Stimulated activated naive CD8-positive, alpha-beta T cell treated with anti-CD3 and anti-CD28 coated beads, Interleukin-15, amount 100 ng/mL, for 72 hours (primary cell): ENCODE data around the gene FANCD2.
"Not testable (repeated sequence)": the region's sequence is repeated elsewhere in the genome, so short reads cannot be mapped to it uniquely, and the experiment has no call there.

Experiments used
- ATAC-seq: fragments of 150-1000 bp; cut with Tn5 transposase; 2 replicates; pipeline ENCODE4 v1.10.0; 2021; ENCODE audit warnings: mild to moderate bottlenecking, moderate library complexity
- DNase-seq, 2 donors: peaks; one replicate each; pipeline ENCODE4 v3.0.0; 2021 to 2022
- H3K27ac Mint-ChIP-seq, 2 donors: one replicate each; pipeline ENCODE4 v1.8.0; 2022; ENCODE audit warnings: mild to moderate bottlenecking in 2 of 2, mixed read lengths in 2 of 2, moderate library complexity in 2 of 2
- H3K27me3 Mint-ChIP-seq: one replicate; pipeline ENCODE4 v1.8.0; 2022; ENCODE audit warnings: mixed read lengths
- H3K4me1 Mint-ChIP-seq: one replicate; pipeline ENCODE4 v1.8.0; 2022; ENCODE audit warnings: mild to moderate bottlenecking, mixed read lengths
- H3K4me3 Mint-ChIP-seq, 2 donors: one replicate each; pipeline ENCODE4 v1.8.0; 2022; ENCODE audit warnings: mild to moderate bottlenecking in 2 of 2, mixed read lengths in 2 of 2, moderate library complexity in 1 of 2
- H3K9me3 Mint-ChIP-seq, 2 donors: one replicate each; pipeline ENCODE4 v1.8.0; 2022; ENCODE audit warnings: mixed read lengths in 2 of 2

Gene FANCD2

DNA sequence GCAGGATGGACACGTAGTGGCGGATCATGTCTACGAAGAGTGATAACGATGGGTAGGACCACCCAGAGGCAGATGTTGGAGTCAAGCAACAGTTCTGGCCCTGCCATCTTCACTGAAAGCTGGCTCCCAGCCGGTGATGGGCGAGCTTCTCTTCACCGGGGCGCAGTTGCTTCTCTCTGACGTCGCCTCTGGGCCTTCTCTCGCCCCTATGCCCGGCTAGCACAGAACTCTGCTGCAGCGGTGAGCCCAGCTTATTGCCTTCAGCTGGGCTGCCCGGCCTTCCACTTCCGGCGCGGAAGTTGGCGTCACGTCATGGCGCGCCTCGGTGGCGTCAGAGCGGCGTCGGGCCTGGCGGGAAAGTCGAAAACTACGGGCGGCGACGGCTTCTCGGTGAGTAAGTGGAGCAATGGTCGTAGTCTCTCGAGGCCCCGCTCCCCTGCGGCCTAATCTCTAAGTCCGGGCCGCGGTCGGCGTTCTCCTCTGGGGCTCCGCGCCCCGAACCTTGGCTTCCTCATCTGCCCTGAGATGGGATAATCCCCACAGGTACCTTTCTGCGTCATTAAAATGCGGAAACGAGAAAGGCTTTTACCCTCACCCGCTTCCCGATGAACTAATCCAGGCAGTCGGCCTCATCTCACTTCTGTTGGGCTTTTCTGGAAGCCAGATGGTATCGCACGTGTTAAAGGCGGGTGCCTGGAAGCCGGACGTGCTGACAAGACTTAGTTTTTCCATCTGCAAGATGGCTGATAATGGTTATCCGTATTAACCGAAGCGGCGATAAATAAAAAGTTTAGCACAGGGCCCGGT, at the start of gene FANCD2:
Gene FANCD2 (plus strand): TSS at position 354 of the 807 bp plus-strand sequence. CDS start 2,221 bp downstream, outside the sequence.
- Mint-ChIP-seq H3K27ac (peak within 1 kb of the TSS; percentile 99), H3K27me3 (no peaks in the 10 kb centered on the region), H3K9me3 (no peaks in the 10 kb centered on the region), H3K4me3 (peak within 1 kb of the TSS; percentile 95 to 97), H3K4me1 (peaks cover 31% of the 10 kb centered on the region)
- DNase-seq (peak; percentile 92 to 93), ATAC-seq (peak; percentile 98)

DNA sequence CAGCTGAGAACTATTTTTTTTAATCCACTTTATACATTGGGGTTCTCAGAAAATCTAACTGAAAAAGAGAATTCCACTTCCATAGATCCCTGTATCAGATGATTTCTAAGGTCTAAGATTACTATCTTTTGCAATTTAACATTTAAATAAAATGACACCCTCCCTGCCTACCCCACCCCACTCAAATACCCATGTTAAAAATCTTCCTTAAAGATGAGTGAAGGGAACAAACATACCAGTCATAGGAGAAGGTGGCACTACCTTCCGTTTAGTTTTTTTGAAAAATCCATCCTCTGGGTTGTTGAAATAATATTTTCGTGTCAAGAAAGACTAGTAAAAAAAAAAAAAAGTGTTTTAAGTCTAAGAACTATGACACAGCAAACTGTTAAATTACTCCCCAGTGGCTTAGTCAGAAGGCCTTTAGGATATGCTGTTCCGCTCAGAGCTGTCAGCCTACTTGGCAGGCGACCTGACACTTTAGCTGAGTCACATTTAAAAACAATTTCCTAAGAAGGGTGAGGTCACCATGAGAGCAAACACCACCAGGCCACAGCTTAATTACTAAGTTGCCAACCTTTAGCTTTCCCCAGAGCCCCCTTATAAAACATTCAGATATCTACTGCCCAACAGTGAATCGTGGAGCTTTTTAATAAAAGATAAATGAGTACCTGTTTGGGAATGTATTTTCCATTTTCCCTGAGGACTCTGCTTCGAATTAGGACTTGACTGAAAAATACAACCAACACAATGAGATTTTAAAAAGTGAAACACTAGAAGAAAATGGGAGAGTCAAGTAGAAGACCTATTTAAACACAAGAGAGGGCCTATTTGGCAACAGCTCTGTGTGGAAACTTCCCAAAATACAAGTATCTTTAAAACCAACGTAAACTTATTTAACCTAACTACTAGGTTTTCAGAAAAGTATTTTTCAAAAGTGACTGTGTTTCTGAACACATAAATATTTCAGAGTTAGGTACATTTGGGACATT, 49.2 kb upstream of the FANCD2 start:
- peak overlapping the region in 1 of 2 donors; percentile 16 for H3K27ac Mint-ChIP-seq
- H3K4me1 Mint-ChIP-seq, result peaks cover 6% of the 10 kb centered on the region
- H3K4me3 Mint-ChIP-seq, result no peak overlapping the region
- H3K27me3 Mint-ChIP-seq, result no peaks in the 10 kb centered on the region
- no peak for DNase-seq
- no peaks in the 10 kb centered on the region for H3K9me3 Mint-ChIP-seq
- peak; percentile 53 for ATAC-seq

DNA sequence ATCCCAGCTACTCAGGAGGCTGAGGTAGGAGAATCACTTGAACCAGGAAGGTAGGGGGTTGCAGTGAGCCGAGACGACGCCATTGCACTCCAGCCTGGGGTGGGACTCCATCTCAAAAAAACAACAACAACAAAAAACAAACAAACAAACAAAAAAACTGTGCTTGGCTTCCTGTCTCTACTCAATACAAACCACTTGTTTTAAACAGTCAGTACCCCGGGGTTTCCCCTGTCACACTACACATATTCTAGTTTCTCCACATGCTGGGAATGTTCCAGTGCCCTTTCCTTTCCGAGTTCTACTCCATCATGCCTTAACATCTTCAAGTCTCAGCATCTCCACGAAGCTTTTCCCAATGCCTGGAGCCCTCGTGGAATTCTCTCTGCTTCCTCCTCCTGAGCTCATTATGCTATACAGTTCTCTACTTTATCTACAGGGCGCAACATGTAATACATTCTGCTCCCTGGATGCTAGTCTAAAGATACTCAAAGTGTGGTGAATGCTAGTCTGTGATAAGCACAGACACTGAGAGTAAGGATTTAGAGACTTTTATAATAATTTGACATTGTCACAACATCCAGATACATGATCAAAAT, 47.4 kb upstream of the FANCD2 start:
- no peak for DNase-seq
- ATAC-seq, result no peak
- no peaks in the 10 kb centered on the region for H3K9me3 Mint-ChIP-seq
- no peaks in the 10 kb centered on the region for H3K27me3 Mint-ChIP-seq
- H3K4me3 Mint-ChIP-seq, result no peak overlapping the region
- peak overlapping the region; percentile 44 to 94 for H3K27ac Mint-ChIP-seq
- peaks cover 14% of the 10 kb centered on the region for H3K4me1 Mint-ChIP-seq

DNA sequence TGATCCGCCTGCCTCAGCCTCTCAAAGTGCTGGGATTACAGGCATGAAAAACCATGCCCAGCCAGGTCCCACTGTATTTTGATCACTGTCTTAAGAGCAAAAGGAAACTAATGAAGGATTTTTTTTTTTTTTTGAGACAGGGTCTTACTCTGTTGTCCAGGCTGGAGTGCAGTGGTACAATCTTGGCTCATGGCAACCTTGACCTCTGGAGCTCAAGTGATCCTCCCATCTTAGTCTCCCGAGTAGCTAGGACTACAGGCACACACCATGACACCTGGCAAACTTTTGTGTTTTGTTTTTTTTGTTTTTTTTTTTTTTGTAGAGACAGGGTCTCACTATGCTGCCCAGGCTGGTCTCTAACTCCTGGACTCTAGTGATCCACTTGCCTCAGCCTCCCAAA, 46.0 kb upstream of the FANCD2 start:
- H3K27ac Mint-ChIP-seq, result no peak overlapping the region
- no peak for DNase-seq
- peaks cover 14% of the 10 kb centered on the region for H3K4me1 Mint-ChIP-seq
- no peak overlapping the region for H3K4me3 Mint-ChIP-seq
- no peak for ATAC-seq
- no peaks in the 10 kb centered on the region for H3K27me3 Mint-ChIP-seq
- H3K9me3 Mint-ChIP-seq, result no peaks in the 10 kb centered on the region

DNA sequence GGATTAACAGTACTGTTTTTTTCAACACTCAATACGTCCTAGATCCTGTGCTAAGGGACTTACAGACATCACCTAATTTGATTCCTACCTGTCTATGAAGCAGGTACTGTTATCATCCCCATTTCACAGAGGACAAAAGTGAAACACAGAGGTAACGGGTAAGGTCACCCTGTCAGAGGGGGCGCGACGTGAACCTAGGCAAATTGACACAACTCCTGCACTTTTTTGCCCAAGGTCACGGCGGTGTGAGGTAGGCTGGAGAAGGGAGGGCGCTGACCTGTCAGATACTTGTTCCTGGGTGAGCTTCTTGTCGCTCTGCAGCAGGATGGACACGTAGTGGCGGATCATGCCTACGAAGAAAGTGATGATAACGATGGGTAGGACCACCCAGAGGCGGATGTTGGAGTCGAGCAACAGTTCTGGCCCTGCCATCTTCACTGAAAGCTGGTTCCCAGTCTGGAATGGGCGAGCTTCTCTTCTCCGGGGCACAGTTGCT, 40.0 kb upstream of the FANCD2 start:
- peak overlapping the region; percentile 98 to 100 for H3K4me3 Mint-ChIP-seq
- H3K27me3 Mint-ChIP-seq, result no peaks in the 10 kb centered on the region
- no peaks in the 10 kb centered on the region for H3K9me3 Mint-ChIP-seq
- H3K27ac Mint-ChIP-seq, result peak overlapping the region; percentile 100
- no peak for DNase-seq
- ATAC-seq, result peak; percentile 60
- H3K4me1 Mint-ChIP-seq, result peaks cover 18% of the 10 kb centered on the region

DNA sequence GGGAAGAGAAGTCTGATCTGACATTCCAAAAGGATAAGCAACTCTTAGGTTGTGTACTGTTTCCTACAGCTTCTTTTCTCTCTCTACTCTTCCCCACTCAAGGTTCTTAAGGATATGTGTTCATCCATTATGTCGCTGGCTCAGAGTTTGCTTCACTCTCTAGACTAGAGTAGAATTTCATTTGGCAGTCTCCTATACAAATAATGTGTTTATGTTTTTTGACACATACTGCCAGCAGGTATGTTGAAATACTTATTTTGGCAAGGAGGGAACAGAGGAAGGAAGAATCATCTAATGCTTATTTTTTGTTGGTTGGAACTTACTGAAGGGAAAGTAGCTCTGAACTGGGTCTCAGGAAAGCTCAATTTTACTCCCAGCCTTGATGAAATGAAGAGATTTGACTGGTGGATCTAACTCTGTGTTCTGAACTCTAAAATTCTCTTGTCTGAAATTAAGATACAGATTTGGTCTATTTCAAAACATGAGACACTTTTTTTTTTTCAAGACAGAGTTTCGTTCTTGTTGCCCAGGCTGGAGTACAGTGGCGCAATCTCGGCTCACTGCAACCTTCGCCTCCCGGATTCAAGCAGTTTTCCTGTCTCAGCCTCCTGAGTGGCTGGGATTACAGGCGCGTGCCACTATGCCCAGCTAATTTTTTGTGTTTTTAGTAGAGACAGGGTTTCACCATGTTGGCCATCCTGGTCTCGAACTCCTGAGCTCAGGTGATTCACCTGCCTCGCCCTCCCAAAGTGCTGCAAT, 32.0 kb upstream of the FANCD2 start:
- ATAC-seq (no peak), DNase-seq (no peak)
- H3K27ac Mint-ChIP-seq, result no peak overlapping the region

DNA sequence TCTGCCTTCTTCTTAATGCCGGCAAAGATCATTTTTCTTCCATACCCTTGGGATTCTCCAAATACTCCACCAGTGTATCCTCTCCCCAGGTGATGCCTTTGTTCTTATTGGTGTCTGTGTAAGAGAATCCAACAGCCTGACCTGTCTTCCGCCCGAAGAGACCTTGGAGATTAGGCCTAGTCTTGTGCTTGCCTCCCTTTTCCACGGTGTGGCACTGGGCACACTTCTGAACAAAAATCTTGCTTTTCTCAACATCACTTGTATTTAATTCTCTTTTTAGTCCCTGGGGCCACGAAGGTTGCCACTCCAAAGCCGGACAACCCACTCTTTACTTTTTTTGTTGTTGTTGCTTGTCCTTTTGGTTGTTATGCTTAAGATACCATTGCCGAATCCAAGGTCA, 25.6 kb upstream of the FANCD2 start:
- H3K4me3 Mint-ChIP-seq, result no peak overlapping the region
- H3K27ac Mint-ChIP-seq, result no peak overlapping the region
- no peaks in the 10 kb centered on the region for H3K9me3 Mint-ChIP-seq
- H3K27me3 Mint-ChIP-seq, result no peaks in the 10 kb centered on the region
- DNase-seq (no peak), ATAC-seq (no peak)
- no peaks in the 10 kb centered on the region for H3K4me1 Mint-ChIP-seq

More for the DNA sequence above, 32.0 kb upstream of the FANCD2 start:
- peaks cover 7% of the 10 kb centered on the region for H3K4me1 Mint-ChIP-seq
- no peaks in the 10 kb centered on the region for H3K9me3 Mint-ChIP-seq
- no peak overlapping the region for H3K4me3 Mint-ChIP-seq
- no peaks in the 10 kb centered on the region for H3K27me3 Mint-ChIP-seq

DNA sequence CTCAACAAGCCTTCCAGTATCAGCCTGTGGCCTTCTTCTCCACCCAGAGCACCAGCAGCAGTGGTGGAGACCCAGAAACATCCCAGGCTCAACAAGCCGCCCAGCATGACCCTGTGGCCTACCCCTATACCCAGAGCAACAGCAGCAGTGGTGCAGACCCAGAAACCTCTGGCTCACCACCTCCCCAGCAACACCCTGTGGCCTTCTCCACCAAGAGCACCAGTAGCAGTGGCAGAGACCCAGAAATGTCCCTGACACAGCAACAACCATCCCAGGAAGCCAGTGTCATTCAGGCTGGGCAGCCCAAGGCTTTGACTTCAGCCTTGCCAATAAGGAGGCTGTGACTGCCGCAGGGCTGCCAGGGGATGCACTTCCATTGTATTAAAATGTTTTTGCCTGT, 23.3 kb upstream of the FANCD2 start:
- DNase-seq, result no peak
- no peak for ATAC-seq
- Mint-ChIP-seq H3K9me3 (no peaks in the 10 kb centered on the region), H3K4me1 (peaks cover under 1% of the 10 kb centered on the region), H3K27me3 (no peaks in the 10 kb centered on the region), H3K4me3 (no peak overlapping the region), H3K27ac (no peak overlapping the region)

DNA sequence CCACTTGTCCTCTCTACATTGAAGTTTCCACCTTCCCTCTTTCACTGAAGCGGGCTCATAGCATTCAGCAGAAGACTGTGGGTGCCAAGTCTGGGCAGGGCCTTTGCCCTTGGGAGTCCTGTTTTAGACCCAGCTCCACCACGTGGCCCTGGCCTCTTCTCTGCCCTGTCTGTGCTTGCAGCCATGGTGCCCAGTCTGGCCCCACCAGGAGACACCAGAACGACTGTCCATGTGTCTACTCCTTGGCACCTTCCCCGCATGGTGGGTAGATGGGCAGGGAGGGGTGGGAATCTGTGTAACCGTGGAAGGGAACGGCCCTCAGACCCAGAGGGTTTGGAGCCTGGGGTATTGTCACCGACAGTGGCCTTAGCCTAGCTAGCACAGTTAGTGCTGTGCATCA, 21.7 kb upstream of the FANCD2 start:
- Mint-ChIP-seq H3K4me3 (no peak overlapping the region), H3K27ac (no peak overlapping the region), H3K4me1 (peaks cover 16% of the 10 kb centered on the region), H3K9me3 (no peaks in the 10 kb centered on the region), H3K27me3 (peaks cover 3% of the 10 kb centered on the region)
- DNase-seq, result no peak
- no peak for ATAC-seq

DNA sequence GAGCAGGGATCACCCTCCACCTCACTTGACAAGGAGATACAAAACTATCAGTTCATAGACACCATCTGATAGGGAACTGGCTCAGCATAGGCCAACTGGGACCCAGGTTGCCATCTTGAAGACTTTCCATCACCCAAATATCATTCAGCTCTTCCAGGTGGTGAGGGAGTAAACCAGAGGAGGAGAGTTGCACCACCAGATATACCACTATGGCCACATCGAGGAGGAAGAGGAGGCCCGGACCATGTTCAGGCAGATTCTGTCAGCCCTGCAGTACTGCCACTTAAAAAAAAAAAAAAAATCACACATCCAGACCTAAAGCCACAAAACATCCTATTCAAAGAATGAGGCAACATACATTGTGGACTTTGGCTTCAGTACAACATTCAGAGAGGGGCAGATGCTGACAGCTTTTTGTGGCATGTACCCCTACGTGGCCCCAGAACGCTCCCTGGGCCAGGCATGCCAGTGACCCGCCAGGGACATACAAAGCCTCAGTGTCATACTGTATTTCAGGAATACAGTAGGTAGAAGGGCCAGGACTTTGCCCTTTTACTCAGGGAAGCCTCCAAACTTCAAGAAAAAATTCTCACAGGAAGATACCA, 21.2 kb upstream of the FANCD2 start:
- Mint-ChIP-seq H3K9me3 (no peaks in the 10 kb centered on the region), H3K27ac (no peak overlapping the region), H3K27me3 (peaks cover 9% of the 10 kb centered on the region), H3K4me3 (no peak overlapping the region), H3K4me1 (peaks cover 22% of the 10 kb centered on the region)
- no peak for DNase-seq
- no peak for ATAC-seq

DNA sequence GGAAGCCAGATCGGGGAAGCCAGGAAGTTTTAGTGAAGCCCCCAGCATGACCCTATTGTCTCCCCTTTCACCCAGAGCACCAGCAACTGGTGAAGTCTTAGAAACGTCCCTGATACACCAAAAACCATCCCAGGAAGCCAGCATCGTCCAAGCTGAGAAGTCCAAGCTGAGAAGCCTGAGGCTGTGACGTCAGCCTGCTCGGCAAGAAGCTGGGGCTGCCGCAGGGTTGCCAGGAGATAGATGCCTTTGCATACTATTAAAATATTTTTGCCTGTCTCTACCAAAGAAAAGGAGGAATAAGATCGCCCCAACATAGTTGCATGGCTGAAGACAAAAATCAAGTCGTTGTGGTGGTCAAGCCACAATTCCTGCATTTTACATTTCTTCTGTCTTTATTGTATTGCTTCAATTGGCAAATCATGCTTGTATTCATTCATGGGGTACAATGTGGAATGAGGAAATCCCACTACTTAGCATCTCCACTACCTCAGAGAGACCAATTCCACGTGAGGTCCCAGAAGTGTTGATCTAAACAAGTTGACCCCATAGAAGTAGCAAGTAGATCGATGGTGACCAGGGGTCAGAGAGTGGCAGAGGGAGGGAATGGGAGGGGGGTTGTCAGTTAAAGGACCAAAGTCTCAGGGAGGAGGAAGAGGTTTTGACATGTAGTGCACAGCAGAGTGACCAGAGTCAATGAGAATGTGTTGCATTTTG, 20.0 kb upstream of the FANCD2 start:
- ATAC-seq, result no peak
- Mint-ChIP-seq H3K4me1 (peaks cover 33% of the 10 kb centered on the region), H3K27ac (no peak overlapping the region), H3K9me3 (no peaks in the 10 kb centered on the region), H3K27me3 (peaks cover 16% of the 10 kb centered on the region), H3K4me3 (no peak overlapping the region)
- no peak for DNase-seq

DNA sequence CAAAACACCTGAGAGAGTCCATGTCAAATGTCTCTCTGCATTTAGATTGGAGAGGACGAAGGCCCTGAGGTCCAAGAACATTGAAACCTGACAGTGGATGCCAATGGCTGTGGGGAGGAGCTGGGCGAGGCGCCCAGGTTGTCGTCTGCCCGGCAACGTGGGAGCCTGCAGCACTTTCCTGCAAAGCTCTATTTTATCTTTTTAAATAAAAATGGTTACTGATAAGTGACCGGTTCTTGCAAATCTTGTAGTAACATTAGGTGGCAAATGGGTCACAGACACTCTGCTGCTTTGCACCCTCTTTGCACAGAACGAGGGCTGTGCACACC, 19.5 kb upstream of the FANCD2 start:
- Mint-ChIP-seq H3K27ac (no peak overlapping the region), H3K4me1 (peaks cover 36% of the 10 kb centered on the region), H3K4me3 (no peak overlapping the region), H3K9me3 (no peaks in the 10 kb centered on the region), H3K27me3 (peaks cover 19% of the 10 kb centered on the region)
- ATAC-seq, result no peak
- no peak for DNase-seq

DNA sequence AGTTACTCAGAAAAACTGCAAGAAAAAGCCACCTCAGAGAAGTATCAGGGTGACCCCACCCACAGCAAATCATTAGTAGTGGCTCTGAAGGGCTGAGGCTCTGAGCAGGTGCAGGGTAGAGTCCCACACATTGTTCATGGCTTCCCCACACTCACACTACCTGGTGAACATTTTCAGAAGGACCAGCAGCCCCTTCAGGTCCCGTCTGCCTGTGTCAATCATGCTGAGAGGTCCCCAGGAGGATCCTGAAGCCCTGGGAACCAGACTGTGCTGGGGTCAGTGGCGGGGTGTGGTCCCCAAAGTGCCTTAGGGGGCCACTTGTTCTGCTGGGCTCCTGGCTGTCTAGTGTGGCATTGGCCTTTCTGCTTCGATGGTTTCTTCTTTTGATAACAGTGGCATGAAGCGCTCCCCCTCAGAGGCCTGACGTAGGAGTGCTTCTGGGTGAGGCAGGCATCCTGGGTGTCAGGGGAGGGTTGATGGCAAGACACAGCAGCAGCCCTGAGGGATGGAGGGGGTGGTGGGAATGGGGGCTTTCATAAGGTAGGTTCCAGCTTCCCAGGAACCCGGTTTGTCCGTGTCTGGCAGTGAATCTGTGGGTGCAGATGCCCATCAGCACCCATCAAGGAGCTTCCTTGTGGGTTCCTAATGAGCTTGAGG, 19.0 kb upstream of the FANCD2 start:
- Mint-ChIP-seq H3K27me3 (peaks cover 24% of the 10 kb centered on the region), H3K4me1 (peaks cover 41% of the 10 kb centered on the region), H3K27ac (no peak overlapping the region), H3K4me3 (no peak overlapping the region), H3K9me3 (no peaks in the 10 kb centered on the region)
- no peak for DNase-seq
- ATAC-seq, result no peak

DNA sequence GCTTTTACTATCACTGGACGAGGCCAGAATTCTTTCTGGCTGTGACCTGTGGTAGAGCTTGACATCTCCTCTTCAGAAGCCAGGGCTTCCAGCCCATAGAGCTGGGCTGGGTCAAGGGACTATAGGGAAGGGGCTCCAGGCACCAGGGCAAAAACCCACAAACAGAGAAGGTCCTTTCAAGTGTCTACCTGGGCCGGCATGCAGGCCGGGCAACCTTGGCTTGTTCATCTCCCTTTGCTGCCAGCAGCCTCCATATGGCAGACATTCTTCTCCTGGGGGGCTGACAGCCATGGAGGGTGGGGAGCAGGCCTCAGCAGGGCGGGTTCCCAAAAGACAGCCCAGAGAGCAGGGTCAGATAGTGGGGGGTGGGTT, 18.0 kb upstream of the FANCD2 start:
- not testable (repeated sequence) for ATAC-seq, H3K9me3 Mint-ChIP-seq, H3K27ac Mint-ChIP-seq, DNase-seq
- Mint-ChIP-seq H3K27me3 (peaks cover 25% of the 10 kb centered on the region), H3K4me3 (peak overlapping the region; percentile 15 to 64), H3K4me1 (peaks cover 42% of the 10 kb centered on the region)
